AG04449 (cell line): ENCODE results near the gene WDR83.
"Not testable (repeated sequence)": the region's sequence is repeated elsewhere in the genome, so short reads cannot be mapped to it uniquely, and the experiment has no call there.

ENCODE experiments used
- CTCF ChIA-PET: fragments of 350-600 bp; formaldehyde crosslinking; extraction: SDS; loops from one replicate; lab custom pipeline; 2021; ENCODE audit warnings: antibody characterized with exemption; lab: Yijun Ruan, JAX
- POLR2A ChIA-PET: fragments of 400-600, 350-600 bp; formaldehyde crosslinking; extraction: SDS; loops from one replicate; lab custom pipeline; 2020; ENCODE audit warnings: antibody characterized with exemption, inconsistent platforms; lab: Yijun Ruan, JAX
- DNase-seq: peaks from one replicate; pipeline ENCODE4 v3.0.0-alpha.2; 2010; ENCODE audit warnings: low read depth, low spot score
- H3K4me3 ChIP-seq: 2 replicates; pipeline ENCODE4 v1.5.1; 2011; ENCODE audit warnings: low read depth, mild to moderate bottlenecking, control low read depth, low read length
- TF ChIP-seq, protein P1 (sequence below): IDR thresholded peaks from one replicate; pipeline ENCODE4 v1.5.1; 2011; ENCODE audit warnings: mild to moderate bottlenecking, moderate library complexity, low read length, control low read depth, inconsistent platforms; ENCODE audit not compliant: insufficient read depth; ENCODE audit errors: missing control alignments

The WDR83 gene

DNA sequence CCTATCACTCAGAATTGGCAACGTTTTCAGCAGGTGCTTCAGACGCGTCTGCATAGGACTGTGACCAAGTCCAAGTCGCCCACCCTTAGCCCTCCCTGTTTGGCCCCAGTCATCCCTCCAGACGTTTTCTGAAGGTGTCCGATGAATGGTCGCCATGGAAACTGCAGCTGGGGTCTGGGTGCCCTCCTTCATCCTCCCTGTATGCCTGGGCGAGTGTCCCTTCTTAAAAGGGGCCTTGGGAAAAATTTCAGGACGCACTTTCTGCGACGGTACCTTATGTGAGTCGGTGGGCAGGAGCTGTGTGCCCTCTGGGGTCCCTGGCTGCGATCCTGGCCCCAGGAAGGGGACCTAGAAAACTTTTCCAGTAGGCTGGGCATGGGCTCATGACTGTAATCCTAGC is 25.2 kb upstream of the WDR83 start:
- H3K4me3 ChIP-seq: no peak overlapping the region
- ChIA-PET CTCF (interaction anchor here (1.3 to 1.5 kb wide), 3 partner anchors 8 to 30 kb away, joined by 4 to 6 read pairs (median 4); partner anchors contain the start of genes MAN2B1, WDR83, ZNF490 and ZNF791), POLR2A (no interaction called here)
- DNase-seq: no peak
- TF ChIP-seq, protein P1, sequence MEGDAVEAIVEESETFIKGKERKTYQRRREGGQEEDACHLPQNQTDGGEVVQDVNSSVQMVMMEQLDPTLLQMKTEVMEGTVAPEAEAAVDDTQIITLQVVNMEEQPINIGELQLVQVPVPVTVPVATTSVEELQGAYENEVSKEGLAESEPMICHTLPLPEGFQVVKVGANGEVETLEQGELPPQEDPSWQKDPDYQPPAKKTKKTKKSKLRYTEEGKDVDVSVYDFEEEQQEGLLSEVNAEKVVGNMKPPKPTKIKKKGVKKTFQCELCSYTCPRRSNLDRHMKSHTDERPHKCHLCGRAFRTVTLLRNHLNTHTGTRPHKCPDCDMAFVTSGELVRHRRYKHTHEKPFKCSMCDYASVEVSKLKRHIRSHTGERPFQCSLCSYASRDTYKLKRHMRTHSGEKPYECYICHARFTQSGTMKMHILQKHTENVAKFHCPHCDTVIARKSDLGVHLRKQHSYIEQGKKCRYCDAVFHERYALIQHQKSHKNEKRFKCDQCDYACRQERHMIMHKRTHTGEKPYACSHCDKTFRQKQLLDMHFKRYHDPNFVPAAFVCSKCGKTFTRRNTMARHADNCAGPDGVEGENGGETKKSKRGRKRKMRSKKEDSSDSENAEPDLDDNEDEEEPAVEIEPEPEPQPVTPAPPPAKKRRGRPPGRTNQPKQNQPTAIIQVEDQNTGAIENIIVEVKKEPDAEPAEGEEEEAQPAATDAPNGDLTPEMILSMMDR: no peak

DNA sequence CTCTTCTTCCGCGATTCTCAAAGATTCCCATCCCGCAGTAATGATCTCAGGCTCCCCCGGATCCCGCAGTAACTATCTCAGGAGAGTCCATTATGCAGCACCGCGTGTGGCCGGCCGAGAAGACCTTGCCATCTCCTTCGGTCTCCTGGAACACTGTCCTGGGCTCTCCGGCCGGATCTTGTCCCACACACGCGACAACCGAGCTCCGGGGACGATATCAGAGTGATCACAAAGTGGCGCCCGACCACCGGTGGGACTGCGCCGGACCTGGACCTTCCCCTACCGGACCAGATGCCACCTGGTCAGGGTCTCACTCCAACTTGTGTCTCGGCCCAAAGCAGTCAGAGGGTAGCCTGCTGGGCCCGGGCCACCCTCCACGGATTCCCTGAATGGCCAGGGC is 24.1 kb upstream of the WDR83 start:
- TF ChIP-seq, protein P1: no peak

DNA sequence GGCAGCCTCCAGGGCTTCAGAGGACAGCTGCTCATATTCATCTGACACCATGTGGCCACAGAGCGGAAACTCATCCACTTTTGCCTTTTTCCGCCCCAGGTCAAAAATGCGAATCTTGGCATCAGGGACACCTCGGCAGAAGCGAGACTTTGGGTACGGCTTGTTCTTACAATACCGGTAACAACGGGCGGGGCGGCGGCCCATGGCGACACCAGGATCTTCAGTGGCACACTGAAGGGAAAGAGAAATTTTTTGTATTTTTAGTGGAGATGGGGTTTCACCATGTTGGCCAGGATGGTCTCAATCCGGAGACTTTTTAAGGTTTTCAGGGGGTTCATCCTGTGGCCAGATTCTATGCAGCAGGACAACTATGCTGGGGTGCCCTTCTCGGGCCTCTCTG is 22.9 kb upstream of the WDR83 start:
- CTCF ChIA-PET, H3K4me3 ChIP-seq, DNase-seq, POLR2A ChIA-PET: not testable (repeated sequence)

More for the DNA sequence above, 24.1 kb upstream of the WDR83 start:
- POLR2A ChIA-PET: no interaction called here
- H3K4me3 ChIP-seq: no peak overlapping the region
- DNase-seq: no peak
- CTCF ChIA-PET: interaction anchor here (1.3 kb wide), 1 partner anchor 31 kb away, joined by 4 read pairs; the partner anchor contains the start of genes ZNF490 and ZNF791

DNA sequence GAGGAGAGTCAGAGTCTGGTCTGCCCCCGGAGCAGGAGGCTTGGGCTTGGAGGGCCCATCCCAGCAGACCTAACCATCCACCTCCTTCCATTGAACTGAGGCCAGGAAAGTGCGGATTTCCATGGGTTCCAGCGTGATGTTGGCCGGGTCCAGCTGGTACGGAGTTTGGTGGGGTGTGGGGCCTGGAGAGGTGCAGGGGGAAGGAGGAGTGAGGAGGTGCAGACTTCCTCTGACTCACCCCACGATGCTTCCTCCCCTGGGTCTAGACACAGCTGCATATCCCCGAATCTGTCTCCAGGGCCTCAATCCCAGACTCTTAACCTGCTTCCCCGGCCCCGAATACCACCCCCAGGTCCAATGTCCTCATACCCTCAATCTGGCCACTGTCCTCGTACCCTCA is 20.1 kb upstream of the WDR83 start:
- TF ChIP-seq, protein P1: no peak
- no peak for DNase-seq
- CTCF ChIA-PET: no interaction called here
- POLR2A ChIA-PET: no interaction called here
- no peak overlapping the region for H3K4me3 ChIP-seq

DNA sequence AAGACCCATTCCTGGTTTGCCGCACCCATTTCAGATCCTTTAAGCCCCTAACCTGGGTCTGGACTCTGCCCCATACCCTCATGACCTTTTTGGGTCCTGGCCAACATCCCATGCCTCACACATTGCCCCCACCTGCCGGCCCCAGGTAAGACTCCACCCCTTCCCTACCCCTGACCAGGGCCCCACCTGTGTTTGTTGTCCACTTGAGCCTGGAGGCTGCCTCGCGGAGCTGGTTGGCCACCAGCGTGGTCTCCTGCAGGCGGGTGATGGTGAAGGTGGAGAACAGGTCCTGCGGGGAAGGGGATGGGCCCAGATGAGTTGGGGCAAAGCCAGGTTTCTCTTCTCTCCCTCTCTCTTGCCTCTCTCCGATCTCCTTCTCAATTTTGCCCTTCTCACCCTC is 19.6 kb upstream of the WDR83 start:
- ChIA-PET CTCF (interaction anchor here (1.2 kb wide), 1 partner anchor 587 kb away, joined by 3 read pairs; no protein-coding TSS in a partner anchor), POLR2A (no interaction called here)

DNA sequence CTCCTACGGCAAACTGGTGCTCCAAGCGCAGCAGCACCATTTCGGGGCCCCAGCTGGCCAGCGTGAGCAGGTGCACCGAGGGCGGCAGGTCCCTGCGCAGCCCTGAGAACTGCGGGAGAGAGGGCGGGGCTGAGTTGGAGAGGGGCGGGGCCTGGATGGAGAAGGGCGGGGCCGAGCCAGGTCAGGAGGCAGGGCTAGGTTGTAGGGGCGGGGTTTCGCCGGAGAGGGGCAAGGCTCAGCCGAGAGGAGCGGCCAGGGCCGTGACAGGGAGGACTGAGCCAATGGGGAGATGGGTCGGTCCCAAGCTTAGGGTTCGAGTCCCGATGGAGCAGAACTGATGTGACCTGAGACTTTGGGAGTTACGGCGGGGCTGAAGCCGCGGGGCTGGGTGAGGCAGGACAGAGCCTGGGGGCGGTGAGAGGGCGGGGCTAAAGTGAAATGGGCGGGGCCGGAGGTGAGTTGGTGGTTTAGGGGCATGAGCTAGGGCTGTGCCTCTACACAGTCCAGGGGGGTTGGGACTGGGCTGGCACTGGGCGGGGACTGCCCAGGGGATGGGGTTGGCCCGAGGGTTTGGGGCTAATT is 19.0 kb upstream of the WDR83 start:
- TF ChIP-seq, protein P1: no peak
- CTCF ChIA-PET: interaction anchor here (1.2 kb wide), 1 partner anchor 588 kb away, joined by 3 read pairs; no protein-coding TSS in a partner anchor
- no peak overlapping the region for H3K4me3 ChIP-seq
- POLR2A ChIA-PET: no interaction called here
- no peak for DNase-seq

More for the DNA sequence above, 19.6 kb upstream of the WDR83 start:
- H3K4me3 ChIP-seq: no peak overlapping the region
- no peak for DNase-seq
- TF ChIP-seq, protein P1: no peak
